ENCODE data around the gene TYW5. TPM values are rescaled to one million over a fixed set of nuclear protein-coding genes. Genes with fewer than 3 reads are reported as not detected.

Gene TYW5
- total and polyA plus RNA-seq, 3 experiments from 2014 or later: 4.1 to 10.6 (median 10.0) TPM

GRCh38 chr2:199946836-199947235 is 8.5 kb downstream of the TYW5 start:
- no peak for DNase-seq
- H3K27me3 ChIP-seq (ENCODE audit: insufficient read depth, low read length, poor library complexity, severe bottlenecking): no peaks in the 10 kb centered on the region
- Mint-ChIP-seq H3K27ac (peak overlapping the region in 2 of 8 donors; percentile 12 to 18), H3K9me3 (no peaks in the 10 kb centered on the region), H3K4me1 (peaks cover 23 to 43% (median 38%) of the 10 kb centered on the region in 3 donors), H3K27me3 (no peaks in the 10 kb centered on the region), H3K4me3 (no peak overlapping the region), H3K36me3 (peaks cover 5 to 63% (median 19%) of the 10 kb centered on the region in 3 donors)
- ChIA-PET CTCF (interaction anchor here (0.6 kb wide), 1 partner anchor 586 kb away, joined by 3 read pairs; no protein-coding TSS in a partner anchor), POLR2A (no interaction called here)
- no peak overlapping the region for H3K4me3 ChIP-seq (ENCODE audit: low read length)
- no peaks in the 10 kb centered on the region for H3K4me1 ChIP-seq (ENCODE audit: insufficient read depth, low read length)
- H3K27ac ChIP-seq (ENCODE audit: low read depth, low read length): no peak overlapping the region
- H3K9me3 ChIP-seq (ENCODE audit: low read length): no peaks in the 10 kb centered on the region
- H3K36me3 ChIP-seq (ENCODE audit: insufficient read depth, low read length): peaks cover 25% of the 10 kb centered on the region

GRCh38 chr2:199946196-199946595 is 9.1 kb downstream of the TYW5 start:
- no peak for DNase-seq
- H3K27me3 Mint-ChIP-seq: no peaks in the 10 kb centered on the region
- H3K36me3 Mint-ChIP-seq: peaks cover 5 to 67% (median 19%) of the 10 kb centered on the region in 3 donors
- H3K4me1 ChIP-seq (ENCODE audit: insufficient read depth, low read length): no peaks in the 10 kb centered on the region
- POLR2A ChIA-PET: no interaction called here
- peaks cover 19 to 46% (median 38%) of the 10 kb centered on the region in 3 donors for H3K4me1 Mint-ChIP-seq
- H3K9me3 ChIP-seq (ENCODE audit: low read length): no peaks in the 10 kb centered on the region
- no peak overlapping the region for H3K4me3 ChIP-seq (ENCODE audit: low read length)
- H3K27ac Mint-ChIP-seq: peak overlapping the region in 1 of 8 donors; percentile 43
- no peaks in the 10 kb centered on the region for H3K9me3 Mint-ChIP-seq
- H3K4me3 Mint-ChIP-seq: no peak overlapping the region
- H3K27me3 ChIP-seq (ENCODE audit: insufficient read depth, low read length, poor library complexity, severe bottlenecking): no peaks in the 10 kb centered on the region
- peaks cover 25% of the 10 kb centered on the region for H3K36me3 ChIP-seq (ENCODE audit: insufficient read depth, low read length)
- H3K27ac ChIP-seq (ENCODE audit: low read depth, low read length): no peak overlapping the region
- CTCF ChIA-PET: no interaction called here

GRCh38 chr2:199943373-199943772 is 11.9 kb downstream of the TYW5 start:
- Mint-ChIP-seq H3K4me1 (peaks cover 14 to 38% (median 31%) of the 10 kb centered on the region in 3 donors), H3K27me3 (no peaks in the 10 kb centered on the region), H3K36me3 (peaks cover 5 to 70% (median 19%) of the 10 kb centered on the region in 3 donors), H3K9me3 (no peaks in the 10 kb centered on the region), H3K27ac (peak overlapping the region in 1 of 8 donors; percentile 41), H3K4me3 (no peak overlapping the region)
- Histone ChIP-seq H3K9me3 (ENCODE audit: low read length) (no peaks in the 10 kb centered on the region), H3K4me1 (ENCODE audit: insufficient read depth, low read length) (no peaks in the 10 kb centered on the region), H3K36me3 (ENCODE audit: insufficient read depth, low read length) (peaks cover 18% of the 10 kb centered on the region), H3K27me3 (ENCODE audit: insufficient read depth, low read length, poor library complexity, severe bottlenecking) (no peaks in the 10 kb centered on the region), H3K4me3 (ENCODE audit: low read length) (no peak overlapping the region), H3K27ac (ENCODE audit: low read depth, low read length) (no peak overlapping the region)
- DNase-seq: no peak
- CTCF ChIA-PET: no interaction called here
- POLR2A ChIA-PET: no interaction called here

GRCh38 chr2:199940373-199940772 is 14.9 kb downstream of the TYW5 start:
- Mint-ChIP-seq H3K36me3 (peaks cover 5 to 63% (median 12%) of the 10 kb centered on the region in 3 donors), H3K4me1 (peaks cover 7 to 25% (median 16%) of the 10 kb centered on the region in 3 donors), H3K27ac (peak overlapping the region in 2 of 8 donors; percentile 13 to 40), H3K9me3 (no peaks in the 10 kb centered on the region), H3K27me3 (no peaks in the 10 kb centered on the region), H3K4me3 (no peak overlapping the region)
- H3K9me3 ChIP-seq (ENCODE audit: low read length): no peaks in the 10 kb centered on the region
- H3K27ac ChIP-seq (ENCODE audit: low read depth, low read length): no peak overlapping the region
- no peak overlapping the region for H3K4me3 ChIP-seq (ENCODE audit: low read length)
- H3K27me3 ChIP-seq (ENCODE audit: insufficient read depth, low read length, poor library complexity, severe bottlenecking): no peaks in the 10 kb centered on the region
- no peak for DNase-seq
- ChIA-PET CTCF (interaction anchor here (1.4 kb wide), 1 partner anchor 541 kb away, joined by 3 read pairs; no protein-coding TSS in a partner anchor), POLR2A (no interaction called here)
- peaks cover 17% of the 10 kb centered on the region for H3K36me3 ChIP-seq (ENCODE audit: insufficient read depth, low read length)
- H3K4me1 ChIP-seq (ENCODE audit: insufficient read depth, low read length): no peaks in the 10 kb centered on the region

GRCh38 chr2:199936554-199936953 is 18.7 kb downstream of the TYW5 start:
- no peaks in the 10 kb centered on the region for H3K4me1 ChIP-seq (ENCODE audit: insufficient read depth, low read length)
- ChIA-PET CTCF (no interaction called here), POLR2A (no interaction called here)
- no peak overlapping the region for H3K4me3 ChIP-seq (ENCODE audit: low read length)
- no peaks in the 10 kb centered on the region for H3K27me3 ChIP-seq (ENCODE audit: insufficient read depth, low read length, poor library complexity, severe bottlenecking)
- H3K9me3 Mint-ChIP-seq: no peaks in the 10 kb centered on the region
- no peak overlapping the region for H3K27ac ChIP-seq (ENCODE audit: low read depth, low read length)
- no peaks in the 10 kb centered on the region for H3K9me3 ChIP-seq (ENCODE audit: low read length)
- no peak overlapping the region for H3K4me3 Mint-ChIP-seq
- no peaks in the 10 kb centered on the region for H3K27me3 Mint-ChIP-seq
- H3K4me1 Mint-ChIP-seq: peaks cover 0 to 12% (median 7%) of the 10 kb centered on the region in 3 donors
- peaks cover 0 to 62% (median 0%) of the 10 kb centered on the region in 3 donors for H3K36me3 Mint-ChIP-seq
- no peak for DNase-seq
- peaks cover 12% of the 10 kb centered on the region for H3K36me3 ChIP-seq (ENCODE audit: insufficient read depth, low read length)
- H3K27ac Mint-ChIP-seq: no peak overlapping the region

GRCh38 chr2:199933466-199933865 is 21.8 kb downstream of the TYW5 start:
- Histone ChIP-seq H3K4me3 (ENCODE audit: low read length) (no peak overlapping the region), H3K27ac (ENCODE audit: low read depth, low read length) (no peak overlapping the region), H3K4me1 (ENCODE audit: insufficient read depth, low read length) (no peaks in the 10 kb centered on the region), H3K9me3 (ENCODE audit: low read length) (no peaks in the 10 kb centered on the region), H3K36me3 (ENCODE audit: insufficient read depth, low read length) (peaks cover 10% of the 10 kb centered on the region), H3K27me3 (ENCODE audit: insufficient read depth, low read length, poor library complexity, severe bottlenecking) (no peaks in the 10 kb centered on the region)
- peak overlapping the region in 5 of 8 donors; percentile 7 to 51 (median 27) for H3K27ac Mint-ChIP-seq
- CTCF ChIA-PET: no interaction called here
- H3K9me3 Mint-ChIP-seq: no peaks in the 10 kb centered on the region
- DNase-seq: no peak
- POLR2A ChIA-PET: no interaction called here
- no peak overlapping the region for H3K4me3 Mint-ChIP-seq
- peaks cover 0 to 67% (median 5%) of the 10 kb centered on the region in 3 donors for H3K36me3 Mint-ChIP-seq
- H3K4me1 Mint-ChIP-seq: peaks cover 0 to 7% (median 2%) of the 10 kb centered on the region in 3 donors
- H3K27me3 Mint-ChIP-seq: no peaks in the 10 kb centered on the region

- no peaks in the 10 kb centered on the region for H3K27me3 ChIP-seq (ENCODE audit: insufficient read depth, low read length, poor library complexity, severe bottlenecking)
- no peaks in the 10 kb centered on the region for H3K9me3 Mint-ChIP-seq
- H3K27me3 Mint-ChIP-seq: no peaks in the 10 kb centered on the region
- H3K27ac ChIP-seq (ENCODE audit: low read depth, low read length): no peak overlapping the region
- no peak overlapping the region for H3K4me3 ChIP-seq (ENCODE audit: low read length)
- H3K4me3 Mint-ChIP-seq: no peak overlapping the region
- no peak for DNase-seq
- no peaks in the 10 kb centered on the region for H3K4me1 ChIP-seq (ENCODE audit: insufficient read depth, low read length)
- CTCF ChIA-PET: no interaction called here
- POLR2A ChIA-PET: no interaction called here
- no peaks in the 10 kb centered on the region for H3K9me3 ChIP-seq (ENCODE audit: low read length)
- H3K36me3 ChIP-seq (ENCODE audit: insufficient read depth, low read length): peaks cover 7% of the 10 kb centered on the region
- peaks cover 0 to 11% (median 2%) of the 10 kb centered on the region in 3 donors for H3K4me1 Mint-ChIP-seq
- H3K36me3 Mint-ChIP-seq: peaks cover 0 to 59% (median 5%) of the 10 kb centered on the region in 3 donors
- H3K27ac Mint-ChIP-seq: peak overlapping the region in 5 of 8 donors; percentile 10 to 85 (median 77)
These were observed 22.9 kb downstream of the TYW5 start for GRCh38 chr2:199932312-199932855.

GRCh38 chr2:199929262-199929661 is 26.0 kb downstream of the TYW5 start:
- Mint-ChIP-seq H3K4me3 (no peak overlapping the region), H3K36me3 (peaks cover 0 to 51% (median 8%) of the 10 kb centered on the region in 3 donors), H3K27ac (peak overlapping the region in 1 of 8 donors; percentile 55), H3K27me3 (no peaks in the 10 kb centered on the region), H3K9me3 (no peaks in the 10 kb centered on the region), H3K4me1 (peaks cover 2 to 18% (median 10%) of the 10 kb centered on the region in 3 donors)
- peaks cover 11% of the 10 kb centered on the region for H3K36me3 ChIP-seq (ENCODE audit: insufficient read depth, low read length)
- DNase-seq: no peak
- POLR2A ChIA-PET: no interaction called here
- no peaks in the 10 kb centered on the region for H3K9me3 ChIP-seq (ENCODE audit: low read length)
- no peaks in the 10 kb centered on the region for H3K4me1 ChIP-seq (ENCODE audit: insufficient read depth, low read length)
- no peak overlapping the region for H3K4me3 ChIP-seq (ENCODE audit: low read length)
- no peaks in the 10 kb centered on the region for H3K27me3 ChIP-seq (ENCODE audit: insufficient read depth, low read length, poor library complexity, severe bottlenecking)
- no peak overlapping the region for H3K27ac ChIP-seq (ENCODE audit: low read depth, low read length)
- CTCF ChIA-PET: no interaction called here

Data from CD8-positive, alpha-beta memory T cell (primary cell).